ENCODE results near the gene AGPAT1.
"Not testable (repeated sequence)": the region's sequence is repeated elsewhere in the genome, so short reads cannot be mapped to it uniquely, and the experiment has no call there.

AGPAT1 gene

GRCh38 chr6:32198345-32198696 lies 22.4 kb upstream of the AGPAT1 start:
- no peak for DNase-seq

GRCh38 chr6:32196682-32197616 lies 21.1 kb upstream of the AGPAT1 start:
- no peak for DNase-seq

GRCh38 chr6:32195902-32196681 lies 20.2 kb upstream of the AGPAT1 start:
- DNase-seq = peak; percentile 81

GRCh38 chr6:32195652-32195901 lies 19.7 kb upstream of the AGPAT1 start:
- peak; percentile 99 for DNase-seq

- no peak for DNase-seq
These were observed 19.2 kb upstream of the AGPAT1 start for GRCh38 chr6:32194825-32195651.

GRCh38 chr6:32194388-32194787 lies 18.5 kb upstream of the AGPAT1 start:
- no peak for DNase-seq

- not testable (repeated sequence) for DNase-seq
These were observed 17.2 kb upstream of the AGPAT1 start for GRCh38 chr6:32193096-32193495.

- DNase-seq = no peak
These were observed 16.7 kb upstream of the AGPAT1 start, which contains the start of gene GPSM3 for GRCh38 chr6:32192608-32193039. Gene GPSM3, minus strand, starts transcription at chr6:32192643. Its CDS starts 130 bp downstream, at chr6:32192513.

GRCh38 chr6:32191696-32192607 lies 16.1 kb upstream of the AGPAT1 start:
- no peak for DNase-seq

- DNase-seq = no peak
These were observed 15.2 kb upstream of the AGPAT1 start for GRCh38 chr6:32190911-32191677.

- peak; percentile 45 for DNase-seq
These were observed 14.4 kb upstream of the AGPAT1 start, which contains the start of gene PBX2 for GRCh38 chr6:32190054-32190851. Gene PBX2, minus strand, starts transcription at chr6:32190202. Its CDS starts 287 bp downstream, at chr6:32189915.

GRCh38 chr6:32189742-32190053 lies 13.8 kb upstream of the AGPAT1 start:
- DNase-seq = no peak

GRCh38 chr6:32189069-32189741 lies 13.3 kb upstream of the AGPAT1 start:
- DNase-seq = no peak

GRCh38 chr6:32188381-32189068 lies 12.6 kb upstream of the AGPAT1 start:
- DNase-seq = no peak

- not testable (repeated sequence) for DNase-seq
These were observed 12.0 kb upstream of the AGPAT1 start for GRCh38 chr6:32187725-32188380.

- no peak for DNase-seq
These were observed 11.3 kb upstream of the AGPAT1 start for GRCh38 chr6:32187009-32187709.

GRCh38 chr6:32186151-32186840 lies 10.4 kb upstream of the AGPAT1 start:
- DNase-seq = not testable (repeated sequence)

Data from NCI-H774 (cell line).